Measurements from ENCODE around the gene SLC26A3. TPM values are rescaled to one million over a fixed set of nuclear protein-coding genes. Genes with fewer than 3 reads are reported as not detected.

SLC26A3 gene
- total and polyA plus RNA-seq, 2 experiments from 2014 or later, result not detected

DNA sequence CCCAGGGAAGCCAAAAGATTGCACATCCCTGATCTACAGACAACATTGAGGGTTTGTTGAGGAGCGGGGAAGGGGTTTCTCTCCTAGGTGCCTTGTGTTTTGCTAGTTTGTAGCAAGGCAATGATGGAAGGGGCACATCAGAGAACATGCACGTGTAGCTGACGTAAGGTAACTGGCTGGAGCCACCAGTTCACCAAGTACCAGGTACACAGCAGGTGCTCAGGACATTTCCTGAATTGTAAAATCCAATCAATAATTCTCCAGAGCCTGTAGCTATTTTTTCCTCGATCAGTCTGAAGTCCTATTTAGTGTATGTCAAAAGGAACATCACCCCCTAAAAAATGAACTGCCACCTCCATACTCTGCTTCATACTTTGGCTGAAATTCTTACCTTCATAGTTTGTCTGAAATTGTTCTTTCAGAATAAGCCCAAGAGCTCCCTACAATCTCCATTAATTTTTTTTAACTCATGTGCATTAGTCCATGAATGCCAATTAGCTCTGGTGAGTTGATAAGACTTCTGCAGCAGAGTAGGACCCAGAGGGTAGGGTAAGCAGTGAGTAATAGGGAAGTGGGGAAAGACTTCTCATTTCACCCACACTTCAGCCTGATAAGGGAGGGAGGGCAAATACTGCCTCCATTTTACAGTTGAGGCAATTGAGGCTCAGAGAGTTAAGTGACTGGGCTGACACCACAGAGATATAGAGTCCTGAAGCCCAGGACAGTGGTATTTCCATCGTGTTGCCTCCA, 36.0 kb upstream of the SLC26A3 start:
- no peak for DNase-seq
- no peaks in the 10 kb centered on the region for H3K9me3 ChIP-seq (ENCODE audit: low read depth)
- H3K4me2 ChIP-seq (ENCODE audit: unreplicated experiment), result no peak overlapping the region
- peaks cover 5% of the 10 kb centered on the region; the same call in 1 of the 2 replicates for H3K27me3 ChIP-seq (replicated peaks; ENCODE audit: insufficient read depth)
- H3K27ac ChIP-seq, result no peak overlapping the region
- 46 to 47% methylated on average over 5 of the region's 5 CpGs for WGBS, 2 experiments (ENCODE audit: low coverage in 1 of 2, low lambda C conversion rate in 2 of 2, missing lambda C conversion rate in 2 of 2)
- H2AFZ ChIP-seq, result no peak overlapping the region
- H3F3A ChIP-seq (ENCODE audit: insufficient read depth), result no peaks in the 10 kb centered on the region
- no peak overlapping the region for H3K9ac ChIP-seq
- no peaks in the 10 kb centered on the region for H3K9me2 ChIP-seq (ENCODE audit: insufficient read depth)
- H3K4me1 ChIP-seq (ENCODE audit: insufficient read depth), result no peaks in the 10 kb centered on the region
- no peak overlapping the region for H3K4me3 ChIP-seq
- H3K79me2 ChIP-seq (ENCODE audit: insufficient read depth), result no peaks in the 10 kb centered on the region
- no peaks in the 10 kb centered on the region for H4K20me1 ChIP-seq (ENCODE audit: insufficient read depth)
- in situ Hi-C loops (cut with MboI), result no loop called here
- no peaks in the 10 kb centered on the region for H3K36me3 ChIP-seq (ENCODE audit: low read depth)
- TF ChIP-seq EZH2 (IDR thresholded peaks at IDR 0.05; ENCODE audit: insufficient read depth, poor library complexity, severe bottlenecking) (no peak), EZH2phosphoT487 (IDR thresholded peaks at IDR 0.05; ENCODE audit: insufficient read depth, low read depth) (no peak)

DNA sequence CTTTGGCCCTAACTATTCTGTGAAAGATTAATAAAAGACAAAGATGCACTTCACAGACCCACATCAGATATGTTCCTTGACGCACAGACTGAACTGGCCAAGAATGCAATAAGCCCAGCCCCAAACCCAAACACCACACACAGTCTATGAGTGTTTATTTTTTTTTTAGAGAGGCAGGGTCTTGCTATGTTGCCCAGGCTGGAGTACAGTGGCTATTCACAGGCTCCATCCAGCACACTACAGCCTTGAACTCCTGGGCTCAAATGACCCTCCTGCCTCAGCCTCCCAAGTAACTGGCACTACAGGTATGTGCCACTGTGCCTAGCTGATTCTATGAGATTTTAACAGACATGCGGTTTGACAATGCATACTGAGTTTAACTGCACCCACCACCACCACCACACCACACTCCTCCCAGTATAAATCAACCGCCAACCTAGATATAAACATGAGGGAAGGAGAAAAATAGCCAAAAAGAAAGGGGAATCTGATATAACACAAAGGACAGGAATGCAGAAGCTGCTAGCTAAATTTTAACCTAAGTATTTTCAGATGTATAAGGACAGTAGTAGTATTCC, 35.1 kb upstream of the SLC26A3 start:
- no peak for DNase-seq
- no peaks in the 10 kb centered on the region for H3K79me2 ChIP-seq (ENCODE audit: insufficient read depth)
- WGBS, 2 experiments (ENCODE audit: low coverage in 1 of 2, low lambda C conversion rate in 2 of 2, missing lambda C conversion rate in 2 of 2), result 60 to 67% methylated on average over 3 of the region's 3 CpGs
- no peaks in the 10 kb centered on the region for H3F3A ChIP-seq (ENCODE audit: insufficient read depth)
- no peak overlapping the region for H3K9ac ChIP-seq
- H3K4me3 ChIP-seq, result no peak overlapping the region
- H3K27ac ChIP-seq, result no peak overlapping the region
- H3K4me1 ChIP-seq (ENCODE audit: insufficient read depth), result no peaks in the 10 kb centered on the region
- H4K20me1 ChIP-seq (ENCODE audit: insufficient read depth), result no peaks in the 10 kb centered on the region
- H3K9me2 ChIP-seq (ENCODE audit: insufficient read depth), result no peaks in the 10 kb centered on the region
- no peak for TF ChIP-seq EZH2 (IDR thresholded peaks at IDR 0.05; ENCODE audit: insufficient read depth, poor library complexity, severe bottlenecking)
- TF ChIP-seq EZH2phosphoT487 (IDR thresholded peaks at IDR 0.05; ENCODE audit: insufficient read depth, low read depth), result no peak
- in situ Hi-C loops (cut with MboI), result no loop called here
- no peak overlapping the region for H3K4me2 ChIP-seq (ENCODE audit: unreplicated experiment)
- no peaks in the 10 kb centered on the region for H3K36me3 ChIP-seq (ENCODE audit: low read depth)
- peaks cover 12% of the 10 kb centered on the region for H3K27me3 ChIP-seq (replicated peaks; ENCODE audit: insufficient read depth)
- no peaks in the 10 kb centered on the region for H3K9me3 ChIP-seq (ENCODE audit: low read depth)
- H2AFZ ChIP-seq, result no peak overlapping the region

DNA sequence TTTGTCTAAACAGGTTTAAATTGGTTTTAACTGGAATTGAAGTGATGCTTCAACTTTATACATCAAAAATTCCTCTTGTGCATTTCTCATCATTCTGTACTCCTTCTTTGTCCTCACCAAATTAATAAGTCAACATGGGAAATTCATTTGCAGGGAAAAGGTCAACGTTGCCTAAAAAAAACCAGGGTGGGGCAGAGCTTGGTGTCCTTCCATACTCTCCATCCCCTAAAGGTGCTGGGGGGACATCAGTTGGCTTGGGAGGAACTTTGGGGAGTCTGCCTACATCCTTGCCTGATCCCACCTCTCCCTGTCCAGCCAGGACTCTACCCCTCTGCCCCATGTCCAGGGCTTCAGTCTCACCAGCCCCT, 34.1 kb upstream of the SLC26A3 start:
- 21 to 60% methylated on average over 1 of the region's 1 CpG for WGBS, 2 experiments (ENCODE audit: low coverage in 1 of 2, low lambda C conversion rate in 2 of 2, missing lambda C conversion rate in 2 of 2)
- Histone ChIP-seq H3K9ac (no peak overlapping the region), H4K20me1 (ENCODE audit: insufficient read depth) (no peaks in the 10 kb centered on the region), H3K4me1 (ENCODE audit: insufficient read depth) (no peaks in the 10 kb centered on the region), H3K27ac (no peak overlapping the region), H3K4me2 (ENCODE audit: unreplicated experiment) (no peak overlapping the region), H3K36me3 (ENCODE audit: low read depth) (no peaks in the 10 kb centered on the region), H3K4me3 (no peak overlapping the region), H3K27me3 (replicated peaks; ENCODE audit: insufficient read depth) (peaks cover 15% of the 10 kb centered on the region), H3K9me2 (ENCODE audit: insufficient read depth) (no peaks in the 10 kb centered on the region), H3K79me2 (ENCODE audit: insufficient read depth) (no peaks in the 10 kb centered on the region), H3K9me3 (ENCODE audit: low read depth) (no peaks in the 10 kb centered on the region), H2AFZ (no peak overlapping the region), H3F3A (ENCODE audit: insufficient read depth) (no peaks in the 10 kb centered on the region)
- no peak for DNase-seq
- in situ Hi-C loops (cut with MboI), result no loop called here
- TF ChIP-seq EZH2 (IDR thresholded peaks at IDR 0.05; ENCODE audit: insufficient read depth, poor library complexity, severe bottlenecking), result no peak

DNA sequence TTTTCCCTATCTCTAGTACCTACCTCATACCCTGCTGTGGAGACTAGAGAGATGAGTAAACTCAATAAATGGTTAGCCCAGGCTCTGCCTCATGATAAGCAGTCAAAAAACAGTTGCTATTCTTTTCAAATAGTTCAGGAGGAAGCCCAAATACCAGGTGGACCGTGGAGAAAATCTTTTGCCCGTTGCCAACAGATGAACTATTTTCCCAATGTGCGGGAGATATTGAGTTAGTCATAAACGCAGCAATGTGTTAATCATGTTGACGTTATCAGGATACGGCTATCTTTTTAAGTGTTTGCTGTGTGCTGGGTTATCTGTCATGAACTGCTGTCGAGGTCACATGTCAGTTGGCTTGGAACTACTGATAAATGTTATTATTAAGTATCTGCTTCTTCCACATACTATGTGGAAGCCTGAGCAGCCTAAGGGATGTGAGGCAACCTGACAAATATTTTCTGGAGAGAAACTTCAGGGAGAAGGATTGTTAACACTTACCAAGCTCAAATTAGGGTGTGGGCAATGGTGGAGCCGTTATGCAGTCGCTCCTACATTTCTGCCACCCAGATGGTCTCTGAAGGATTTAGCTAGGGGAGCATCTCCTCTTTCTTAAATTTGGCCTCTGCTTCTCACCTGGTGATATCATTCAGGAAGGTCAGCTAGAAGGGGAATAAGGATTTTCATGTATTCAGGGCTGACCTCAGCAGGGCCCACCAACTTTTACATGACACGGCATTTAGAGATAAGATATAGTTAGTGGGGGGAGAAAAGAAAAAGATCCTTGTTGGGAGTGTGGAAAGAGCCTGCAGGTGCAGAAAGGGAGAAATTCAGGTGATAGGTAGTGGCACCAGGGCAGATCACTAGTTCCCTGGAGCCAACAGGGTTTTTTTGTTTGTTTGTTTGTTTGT, 33.5 kb upstream of the SLC26A3 start:
- in situ Hi-C loops (cut with MboI), result no loop called here
- H3F3A ChIP-seq (ENCODE audit: insufficient read depth), result no peaks in the 10 kb centered on the region
- H3K9me2 ChIP-seq (ENCODE audit: insufficient read depth), result no peaks in the 10 kb centered on the region
- H3K27ac ChIP-seq, result no peak overlapping the region
- no peaks in the 10 kb centered on the region for H4K20me1 ChIP-seq (ENCODE audit: insufficient read depth)
- TF ChIP-seq EZH2 (IDR thresholded peaks at IDR 0.05; ENCODE audit: insufficient read depth, poor library complexity, severe bottlenecking), result no peak
- TF ChIP-seq EZH2phosphoT487 (IDR thresholded peaks at IDR 0.05; ENCODE audit: insufficient read depth, low read depth), result no peak
- H3K9me3 ChIP-seq (ENCODE audit: low read depth), result no peaks in the 10 kb centered on the region
- no peak overlapping the region for H3K4me2 ChIP-seq (ENCODE audit: unreplicated experiment)
- no peaks in the 10 kb centered on the region for H3K36me3 ChIP-seq (ENCODE audit: low read depth)
- no peak for DNase-seq
- 43% methylated on average over 10 of the region's 10 CpGs for WGBS, 2 experiments (ENCODE audit: low coverage in 1 of 2, low lambda C conversion rate in 2 of 2, missing lambda C conversion rate in 2 of 2)
- H3K27me3 ChIP-seq (replicated peaks; ENCODE audit: insufficient read depth), result peaks cover 15% of the 10 kb centered on the region
- no peak overlapping the region for H3K9ac ChIP-seq
- H2AFZ ChIP-seq, result no peak overlapping the region
- H3K4me3 ChIP-seq, result no peak overlapping the region
- no peaks in the 10 kb centered on the region for H3K4me1 ChIP-seq (ENCODE audit: insufficient read depth)
- H3K79me2 ChIP-seq (ENCODE audit: insufficient read depth), result no peaks in the 10 kb centered on the region

All from GM23248 (cell line).